Mesenchymal stem cell (in vitro differentiated cells and primary cell): ENCODE results near the gene RUNX1.
A peak's percentile ranks its signal among the peaks of the same experiment; 100 is the strongest.

Experiments
- DNase-seq: peaks from one replicate; pipeline ENCODE4 v3.0.0-alpha.2; 2013
- H2AFZ ChIP-seq: one replicate; pipeline ENCODE4 v1.6.1; 2013; ENCODE audit warnings: low read depth, mild to moderate bottlenecking, control low read depth, inconsistent platforms, low read length, moderate library complexity
- H2AK5ac ChIP-seq: 2 replicates; pipeline ENCODE4 v1.6.1; 2013; ENCODE audit warnings: low read length, moderate library complexity, mild to moderate bottlenecking, inconsistent platforms; ENCODE audit not compliant: severe bottlenecking
- H2BK120ac ChIP-seq: one replicate; pipeline ENCODE4 v1.6.1; 2013; ENCODE audit warnings: low read depth, mild to moderate bottlenecking, inconsistent platforms, low read length, moderate library complexity
- H2BK12ac ChIP-seq, 2 experiments: one replicate each; pipeline ENCODE4 v1.6.1; 2013; ENCODE audit warnings: inconsistent platforms in 2 of 2, low read length in 2 of 2, mild to moderate bottlenecking in 2 of 2, moderate library complexity in 2 of 2, control low read depth in 1 of 2
- H2BK15ac ChIP-seq: one replicate; pipeline ENCODE4 v1.6.1; 2013; ENCODE audit warnings: mild to moderate bottlenecking, low read depth, inconsistent platforms; ENCODE audit not compliant: poor library complexity, severe bottlenecking
- H2BK5ac ChIP-seq: 2 replicates; pipeline ENCODE4 v1.6.1; 2013; ENCODE audit warnings: low read depth, mild to moderate bottlenecking, low read length, control low read depth, inconsistent platforms; ENCODE audit not compliant: poor library complexity, severe bottlenecking
- H3K14ac ChIP-seq, 2 experiments: one replicate each; pipeline ENCODE4 v1.6.1; 2013; ENCODE audit warnings: inconsistent platforms in 2 of 2, low read length in 2 of 2, control low read depth in 1 of 2, mild to moderate bottlenecking in 1 of 2, moderate library complexity in 1 of 2
- H3K18ac ChIP-seq, 2 experiments: one replicate each; pipeline ENCODE4 v1.6.1; 2013; ENCODE audit warnings: inconsistent platforms in 2 of 2, low read length in 2 of 2, control low read depth in 1 of 2, low read depth in 1 of 2, mild to moderate bottlenecking in 1 of 2
- H3K23ac ChIP-seq, 2 experiments: one replicate each; pipeline ENCODE4 v1.6.1; 2013; ENCODE audit warnings: inconsistent platforms in 2 of 2, low read length in 2 of 2, mild to moderate bottlenecking in 2 of 2, moderate library complexity in 2 of 2, control low read depth in 1 of 2
- H3K27ac ChIP-seq: 2 replicates; pipeline ENCODE4 v1.5.1; 2013; ENCODE audit warnings: mild to moderate bottlenecking, moderate library complexity, low read length, control low read depth, inconsistent platforms; ENCODE audit not compliant: poor library complexity, severe bottlenecking
- H3K27me3 ChIP-seq, 2 experiments: 2 replicates each; pipeline versions ENCODE4 v1.6.1 to v1.7.0; 2013; ENCODE audit warnings: low read length in 2 of 2, mild to moderate bottlenecking in 2 of 2, moderate library complexity in 2 of 2, control low read depth in 1 of 2, inconsistent platforms in 1 of 2; ENCODE audit not compliant: control insufficient read depth in 1 of 2, insufficient read depth in 1 of 2
- H3K36me3 ChIP-seq, 2 experiments: 2 replicates each; pipeline versions ENCODE4 v1.6.1 to v1.7.0; 2013; ENCODE audit warnings: low read length in 2 of 2, control low read depth in 1 of 2, inconsistent platforms in 1 of 2, low read depth in 1 of 2, mild to moderate bottlenecking in 1 of 2; ENCODE audit not compliant: insufficient read depth in 2 of 2, control insufficient read depth in 1 of 2
- H3K4ac ChIP-seq, 2 experiments: one replicate each; pipeline ENCODE4 v1.6.1; 2013; ENCODE audit warnings: inconsistent platforms in 2 of 2, low read length in 2 of 2, mild to moderate bottlenecking in 2 of 2, moderate library complexity in 2 of 2, control low read depth in 1 of 2, low read depth in 1 of 2
- H3K4me1 ChIP-seq: 2 replicates; pipeline ENCODE4 v1.6.1; 2013; ENCODE audit warnings: low read depth, low read length, control low read depth; ENCODE audit not compliant: control insufficient read depth, insufficient read depth
- H3K4me2 ChIP-seq: 2 replicates; pipeline ENCODE4 v1.6.1; 2013; ENCODE audit warnings: low read length, mild to moderate bottlenecking, inconsistent platforms; ENCODE audit not compliant: poor library complexity, severe bottlenecking
- H3K4me3 ChIP-seq, 2 experiments: 2 replicates each; pipeline versions ENCODE4 v1.5.1 to v1.7.0; 2013; ENCODE audit warnings: low read length in 2 of 2, mild to moderate bottlenecking in 2 of 2, control low read depth in 1 of 2, low read depth in 1 of 2; ENCODE audit not compliant: insufficient read depth in 1 of 2
- H3K79me1 ChIP-seq: replicated peaks from 2 replicates; pipeline ENCODE4 v1.6.1; 2013; ENCODE audit warnings: mild to moderate bottlenecking, control low read depth, low read length, inconsistent platforms; ENCODE audit not compliant: poor library complexity, severe bottlenecking
- H3K9ac ChIP-seq: 2 replicates; pipeline ENCODE4 v1.7.0; 2013; ENCODE audit warnings: mild to moderate bottlenecking, low read length, moderate library complexity
- H3K9me3 ChIP-seq: 2 replicates; pipeline ENCODE4 v1.7.0; 2013; ENCODE audit warnings: mild to moderate bottlenecking, low read length; ENCODE audit not compliant: control insufficient read depth
- H4K8ac ChIP-seq: one replicate; pipeline ENCODE4 v1.6.1; 2013; ENCODE audit warnings: inconsistent platforms, mild to moderate bottlenecking, low read length, moderate library complexity
- H4K91ac ChIP-seq: one replicate; pipeline ENCODE4 v1.6.1; 2013; ENCODE audit warnings: mild to moderate bottlenecking, low read length, inconsistent platforms
- WGBS: methylation state at CpG from one replicate; pipeline ENCODE4 v1.1.7; 2013; ENCODE audit warnings: mixed read lengths; 5-methylcytosine and 5-hydroxymethylcytosine counted together

The RUNX1 gene

GRCh38 chr21:35039595-35040289 lies 9.4 kb downstream of the RUNX1 start:
- DNase-seq, result no peak
- no peaks in the 10 kb centered on the region for H3K27me3 ChIP-seq
- no peaks in the 10 kb centered on the region for H3K4me1 ChIP-seq
- 29% methylated on average over 1 of the region's 3 CpGs for WGBS
- H2BK15ac ChIP-seq, result no peak overlapping the region
- H3K14ac ChIP-seq, result no peak overlapping the region
- H3K4me3 ChIP-seq, result no peak overlapping the region
- no peak overlapping the region for H3K9ac ChIP-seq
- no peak overlapping the region for H3K4ac ChIP-seq
- no peak overlapping the region for H2AFZ ChIP-seq
- no peak overlapping the region for H2BK120ac ChIP-seq
- no peaks in the 10 kb centered on the region for H3K36me3 ChIP-seq
- H4K91ac ChIP-seq, result no peak overlapping the region
- peak overlapping the region in 1 of 2 experiments; percentile 34 for H2BK12ac ChIP-seq
- H3K4me2 ChIP-seq, result no peak overlapping the region
- no peak overlapping the region for H3K27ac ChIP-seq
- no peak overlapping the region for H2BK5ac ChIP-seq
- no peak overlapping the region for H4K8ac ChIP-seq
- no peaks in the 10 kb centered on the region for H3K9me3 ChIP-seq
- H3K79me1 ChIP-seq, result peaks cover 30% of the 10 kb centered on the region
- no peak overlapping the region for H2AK5ac ChIP-seq
- H3K18ac ChIP-seq, result no peak overlapping the region
- H3K23ac ChIP-seq, result no peak overlapping the region

GRCh38 chr21:35038772-35039319 lies 10.3 kb downstream of the RUNX1 start:
- Histone ChIP-seq H3K4ac (peak overlapping the region in 1 of 2 experiments; percentile 24), H2BK120ac (no peak overlapping the region)

GRCh38 chr21:35037384-35037765 lies 11.7 kb downstream of the RUNX1 start:
- WGBS, result 98% methylated on average over 7 of the region's 7 CpGs
- peak overlapping the region in 1 of 2 experiments; percentile 12 for H2BK12ac ChIP-seq
- no peak overlapping the region for H3K4me2 ChIP-seq
- H3K27ac ChIP-seq, result no peak overlapping the region
- no peak overlapping the region for H3K14ac ChIP-seq
- H3K18ac ChIP-seq, result no peak overlapping the region
- no peaks in the 10 kb centered on the region for H3K36me3 ChIP-seq
- no peak overlapping the region for H2BK5ac ChIP-seq
- no peak overlapping the region for H3K9ac ChIP-seq
- H4K8ac ChIP-seq, result no peak overlapping the region
- no peak overlapping the region for H2AK5ac ChIP-seq
- DNase-seq, result no peak
- H3K23ac ChIP-seq, result no peak overlapping the region
- no peak overlapping the region for H2AFZ ChIP-seq
- no peaks in the 10 kb centered on the region for H3K27me3 ChIP-seq
- peak overlapping the region in 1 of 2 experiments; percentile 26 for H3K4ac ChIP-seq
- no peaks in the 10 kb centered on the region for H3K4me1 ChIP-seq
- H3K9me3 ChIP-seq, result no peaks in the 10 kb centered on the region
- H3K4me3 ChIP-seq, result no peak overlapping the region
- H4K91ac ChIP-seq, result no peak overlapping the region
- H2BK120ac ChIP-seq, result no peak overlapping the region
- peaks cover 25% of the 10 kb centered on the region for H3K79me1 ChIP-seq
- no peak overlapping the region for H2BK15ac ChIP-seq

More at GRCh38 chr21:35038772-35039319, 10.3 kb downstream of the RUNX1 start:
- WGBS, result 87% methylated on average over 4 of the region's 5 CpGs
- Histone ChIP-seq H3K27ac (no peak overlapping the region), H3K4me3 (no peak overlapping the region), H2AFZ (no peak overlapping the region), H3K36me3 (no peaks in the 10 kb centered on the region), H2BK5ac (no peak overlapping the region), H2BK12ac (peak overlapping the region in 1 of 2 experiments; percentile 31), H3K9ac (no peak overlapping the region), H2BK15ac (no peak overlapping the region), H3K27me3 (no peaks in the 10 kb centered on the region), H2AK5ac (no peak overlapping the region), H4K8ac (no peak overlapping the region), H3K4me1 (no peaks in the 10 kb centered on the region), H3K4me2 (no peak overlapping the region), H3K9me3 (no peaks in the 10 kb centered on the region), H3K79me1 (peaks cover 27% of the 10 kb centered on the region), H3K23ac (no peak overlapping the region), H3K18ac (no peak overlapping the region), H3K14ac (no peak overlapping the region), H4K91ac (no peak overlapping the region)
- DNase-seq, result no peak

GRCh38 chr21:35036465-35037383 lies 12.4 kb downstream of the RUNX1 start:
- no peak overlapping the region for H3K9ac ChIP-seq
- H3K4ac ChIP-seq, result no peak overlapping the region
- 91% methylated on average over 11 of the region's 11 CpGs for WGBS
- no peak overlapping the region for H3K18ac ChIP-seq
- H3K27ac ChIP-seq, result no peak overlapping the region
- no peak overlapping the region for H3K4me2 ChIP-seq
- no peak overlapping the region for H2BK120ac ChIP-seq
- no peak overlapping the region for H2BK15ac ChIP-seq
- no peak for DNase-seq
- H4K91ac ChIP-seq, result no peak overlapping the region
- H3K9me3 ChIP-seq, result no peaks in the 10 kb centered on the region
- no peak overlapping the region for H2BK5ac ChIP-seq
- H4K8ac ChIP-seq, result no peak overlapping the region
- no peak overlapping the region for H2AFZ ChIP-seq
- H3K4me1 ChIP-seq, result no peaks in the 10 kb centered on the region
- H3K79me1 ChIP-seq, result peaks cover 24% of the 10 kb centered on the region
- no peak overlapping the region for H2AK5ac ChIP-seq
- H3K27me3 ChIP-seq, result no peaks in the 10 kb centered on the region
- no peaks in the 10 kb centered on the region for H3K36me3 ChIP-seq
- H3K4me3 ChIP-seq, result no peak overlapping the region
- H3K14ac ChIP-seq, result peak overlapping the region in 1 of 2 experiments; percentile 21
- peak overlapping the region in 1 of 2 experiments; percentile 49 for H2BK12ac ChIP-seq
- H3K23ac ChIP-seq, result no peak overlapping the region
